ENCODE data around the gene HES1. TPM values are rescaled to one million over a fixed set of nuclear protein-coding genes. Genes with fewer than 3 reads are reported as not detected.

Gene HES1
- total and polyA plus RNA-seq, 2 donors, result 22.6 to 71.2 TPM

GRCh38 chr3:194097141-194097882 lies 38.6 kb upstream of the HES1 start:
- Histone ChIP-seq H3K36me3 (ENCODE audit: insufficient read depth) (no peaks in the 10 kb centered on the region), H3K4me1 (ENCODE audit: insufficient read depth) (no peaks in the 10 kb centered on the region), H3K4me3 (ENCODE audit: low read depth, low read length) (no peak overlapping the region), H3K27ac (ENCODE audit: low read depth) (no peak overlapping the region)
- 68% methylated on average over 14 of the region's 14 CpGs for WGBS
- DNase-seq (ENCODE audit: extremely low spot score), result no peak

GRCh38 chr3:194098081-194098842 lies 37.7 kb upstream of the HES1 start:
- H3K4me3 ChIP-seq (ENCODE audit: low read depth, low read length), result no peak overlapping the region
- WGBS, result 63% methylated on average over 10 of the region's 10 CpGs
- H3K36me3 ChIP-seq (ENCODE audit: insufficient read depth), result no peaks in the 10 kb centered on the region
- DNase-seq (ENCODE audit: extremely low spot score), result no peak
- H3K4me1 ChIP-seq (ENCODE audit: insufficient read depth), result no peaks in the 10 kb centered on the region
- no peak overlapping the region for H3K27ac ChIP-seq (ENCODE audit: low read depth)

GRCh38 chr3:194098843-194099183 lies 37.1 kb upstream of the HES1 start:
- 88% methylated on average over 4 of the region's 4 CpGs for WGBS
- DNase-seq (ENCODE audit: extremely low spot score), result no peak
- Histone ChIP-seq H3K4me3 (ENCODE audit: low read depth, low read length) (no peak overlapping the region), H3K4me1 (ENCODE audit: insufficient read depth) (no peaks in the 10 kb centered on the region), H3K27ac (ENCODE audit: low read depth) (no peak overlapping the region), H3K36me3 (ENCODE audit: insufficient read depth) (no peaks in the 10 kb centered on the region)

GRCh38 chr3:194099215-194099614 lies 36.7 kb upstream of the HES1 start:
- no peak overlapping the region for H3K4me3 ChIP-seq (ENCODE audit: low read depth, low read length)
- DNase-seq (ENCODE audit: extremely low spot score), result no peak
- H3K4me1 ChIP-seq (ENCODE audit: insufficient read depth), result no peaks in the 10 kb centered on the region
- H3K27ac ChIP-seq (ENCODE audit: low read depth), result no peak overlapping the region
- H3K36me3 ChIP-seq (ENCODE audit: insufficient read depth), result no peaks in the 10 kb centered on the region
- WGBS, result 72% methylated on average over 10 of the region's 10 CpGs

- Histone ChIP-seq H3K4me1 (ENCODE audit: insufficient read depth) (no peaks in the 10 kb centered on the region), H3K4me3 (ENCODE audit: low read depth, low read length) (no peak overlapping the region), H3K27ac (ENCODE audit: low read depth) (no peak overlapping the region), H3K36me3 (ENCODE audit: insufficient read depth) (no peaks in the 10 kb centered on the region)
- no peak for DNase-seq (ENCODE audit: extremely low spot score)
- 92% methylated on average over 15 of the region's 15 CpGs for WGBS
Measured at GRCh38 chr3:194100856-194101390, 35.0 kb upstream of the HES1 start.

- Histone ChIP-seq H3K27ac (ENCODE audit: low read depth) (no peak overlapping the region), H3K4me1 (ENCODE audit: insufficient read depth) (no peaks in the 10 kb centered on the region), H3K36me3 (ENCODE audit: insufficient read depth) (no peaks in the 10 kb centered on the region), H3K4me3 (ENCODE audit: low read depth, low read length) (no peak overlapping the region)
- WGBS, result 84% methylated on average over 7 of the region's 7 CpGs
- no peak for DNase-seq (ENCODE audit: extremely low spot score)
Measured at GRCh38 chr3:194101592-194102432, 34.1 kb upstream of the HES1 start.

- Histone ChIP-seq H3K27ac (ENCODE audit: low read depth) (no peak overlapping the region), H3K4me3 (ENCODE audit: low read depth, low read length) (no peak overlapping the region), H3K36me3 (ENCODE audit: insufficient read depth) (no peaks in the 10 kb centered on the region), H3K4me1 (ENCODE audit: insufficient read depth) (no peaks in the 10 kb centered on the region)
- 69% methylated on average over 5 of the region's 5 CpGs for WGBS
- DNase-seq (ENCODE audit: extremely low spot score), result no peak
Measured at GRCh38 chr3:194102436-194102835, 33.5 kb upstream of the HES1 start.

GRCh38 chr3:194103505-194103904 lies 32.4 kb upstream of the HES1 start:
- 87% methylated on average over 7 of the region's 7 CpGs for WGBS
- H3K27ac ChIP-seq (ENCODE audit: low read depth), result no peak overlapping the region
- no peaks in the 10 kb centered on the region for H3K36me3 ChIP-seq (ENCODE audit: insufficient read depth)
- DNase-seq (ENCODE audit: extremely low spot score), result no peak
- H3K4me3 ChIP-seq (ENCODE audit: low read depth, low read length), result no peak overlapping the region
- no peaks in the 10 kb centered on the region for H3K4me1 ChIP-seq (ENCODE audit: insufficient read depth)

- WGBS, result 58% methylated on average over 12 of the region's 12 CpGs
- Histone ChIP-seq H3K4me3 (ENCODE audit: low read depth, low read length) (no peak overlapping the region), H3K4me1 (ENCODE audit: insufficient read depth) (no peaks in the 10 kb centered on the region), H3K36me3 (ENCODE audit: insufficient read depth) (no peaks in the 10 kb centered on the region), H3K27ac (ENCODE audit: low read depth) (no peak overlapping the region)
- DNase-seq (ENCODE audit: extremely low spot score), result no peak
Measured at GRCh38 chr3:194103983-194104751, 31.8 kb upstream of the HES1 start.

- H3K4me3 ChIP-seq (ENCODE audit: low read depth, low read length), result no peak overlapping the region
- no peaks in the 10 kb centered on the region for H3K4me1 ChIP-seq (ENCODE audit: insufficient read depth)
- no peaks in the 10 kb centered on the region for H3K36me3 ChIP-seq (ENCODE audit: insufficient read depth)
- no peak overlapping the region for H3K27ac ChIP-seq (ENCODE audit: low read depth)
- DNase-seq (ENCODE audit: extremely low spot score), result no peak
- 91% methylated on average over 9 of the region's 9 CpGs for WGBS
Measured at GRCh38 chr3:194105292-194105691, 30.7 kb upstream of the HES1 start.

GRCh38 chr3:194107107-194107506 lies 28.8 kb upstream of the HES1 start:
- WGBS, result 90% methylated on average over 1 of the region's 1 CpG
- Histone ChIP-seq H3K4me1 (ENCODE audit: insufficient read depth) (no peaks in the 10 kb centered on the region), H3K36me3 (ENCODE audit: insufficient read depth) (no peaks in the 10 kb centered on the region), H3K4me3 (ENCODE audit: low read depth, low read length) (no peak overlapping the region), H3K27ac (ENCODE audit: low read depth) (no peak overlapping the region)
- no peak for DNase-seq (ENCODE audit: extremely low spot score)

GRCh38 chr3:194109192-194109863 lies 26.6 kb upstream of the HES1 start:
- no peaks in the 10 kb centered on the region for H3K36me3 ChIP-seq (ENCODE audit: insufficient read depth)
- H3K4me3 ChIP-seq (ENCODE audit: low read depth, low read length), result no peak overlapping the region
- no peaks in the 10 kb centered on the region for H3K4me1 ChIP-seq (ENCODE audit: insufficient read depth)
- WGBS, result 90% methylated on average over 3 of the region's 3 CpGs
- no peak for DNase-seq (ENCODE audit: extremely low spot score)
- no peak overlapping the region for H3K27ac ChIP-seq (ENCODE audit: low read depth)

Data from urinary bladder (tissue), 4 donors.